ENCODE data around the gene RPGRIP1L.
"Not testable (repeated sequence)": the region's sequence is repeated elsewhere in the genome, so short reads cannot be mapped to it uniquely, and the experiment has no call there.

The RPGRIP1L gene

DNA sequence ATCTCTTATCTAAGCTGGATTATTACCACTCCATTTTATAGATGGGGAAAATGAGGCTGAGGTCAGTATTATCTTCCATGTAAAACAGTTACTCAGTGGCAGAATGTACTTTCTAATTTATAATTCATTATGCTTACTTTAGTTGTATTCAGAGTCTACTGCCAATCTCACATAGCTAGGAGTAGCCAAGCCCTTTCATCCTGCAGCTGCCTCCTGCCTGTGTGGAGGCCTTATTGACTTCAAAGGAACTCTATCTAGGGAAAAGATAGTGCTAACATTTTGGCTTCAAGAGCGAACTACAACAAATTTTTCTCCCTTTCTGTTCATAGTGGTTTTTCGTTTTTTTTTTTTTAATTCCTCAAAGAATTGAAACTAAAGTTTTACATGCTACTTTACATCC is 12.9 kb downstream of the RPGRIP1L start:
- peaks cover 10% of the 10 kb centered on the region for H3K36me3 Mint-ChIP-seq (ENCODE audit: low read depth)
- H3K9me3 Mint-ChIP-seq: no peaks in the 10 kb centered on the region
- H3K27me3 Mint-ChIP-seq: no peaks in the 10 kb centered on the region
- H3K4me3 Mint-ChIP-seq: no peak overlapping the region
- DNase-seq (no peak), ATAC-seq (no peak)
- H3K4me1 Mint-ChIP-seq: no peaks in the 10 kb centered on the region
- no peak overlapping the region for H3K27ac Mint-ChIP-seq

DNA sequence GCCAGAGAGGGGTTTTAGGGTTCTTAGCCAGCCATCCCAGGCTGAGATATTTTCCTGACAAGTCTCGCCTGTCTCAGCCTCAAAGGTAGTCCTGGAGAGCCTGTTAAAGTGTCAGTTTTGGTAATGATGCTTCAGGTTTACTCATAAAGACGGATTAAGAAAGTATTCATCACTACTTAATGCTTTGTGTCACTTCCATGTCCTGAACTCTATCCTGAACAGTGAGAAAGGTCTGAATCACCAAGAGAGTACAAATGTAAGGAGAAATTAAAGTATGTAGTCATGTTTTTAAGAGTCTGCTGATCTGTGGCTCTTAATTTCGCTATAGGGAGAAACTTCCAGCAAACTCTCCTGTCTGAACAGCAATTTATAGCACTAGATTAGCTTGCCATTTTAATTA is 14.0 kb downstream of the RPGRIP1L start:
- no peaks in the 10 kb centered on the region for H3K4me1 Mint-ChIP-seq
- H3K9me3 Mint-ChIP-seq: no peaks in the 10 kb centered on the region
- peaks cover 17% of the 10 kb centered on the region for H3K36me3 Mint-ChIP-seq (ENCODE audit: low read depth)
- no peak for DNase-seq
- H3K27me3 Mint-ChIP-seq: no peaks in the 10 kb centered on the region
- H3K4me3 Mint-ChIP-seq: no peak overlapping the region
- no peak for ATAC-seq
- H3K27ac Mint-ChIP-seq: no peak overlapping the region

DNA sequence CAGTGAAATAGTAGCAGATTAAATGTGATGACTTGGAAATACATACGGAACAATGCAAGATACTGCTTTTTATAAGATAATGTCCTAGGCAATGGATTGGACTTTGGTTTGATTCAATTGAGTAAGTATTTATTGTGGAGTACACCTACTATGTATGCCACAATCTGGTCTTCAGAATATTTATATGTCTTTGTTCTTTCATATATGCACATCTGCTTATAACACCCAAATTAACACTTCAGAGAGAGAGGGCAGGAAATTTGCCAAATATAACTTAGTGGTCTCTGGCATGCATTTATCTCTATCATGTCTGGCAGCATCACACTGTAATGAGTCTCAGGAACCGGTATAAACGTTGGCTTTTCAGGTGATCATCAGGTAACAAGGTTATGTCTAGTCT is 16.9 kb downstream of the RPGRIP1L start:
- no peak for ATAC-seq
- Mint-ChIP-seq H3K4me1 (no peaks in the 10 kb centered on the region), H3K27me3 (no peaks in the 10 kb centered on the region), H3K9me3 (no peaks in the 10 kb centered on the region), H3K4me3 (no peak overlapping the region), H3K36me3 (ENCODE audit: low read depth) (peaks cover 25% of the 10 kb centered on the region), H3K27ac (no peak overlapping the region)
- DNase-seq: no peak

DNA sequence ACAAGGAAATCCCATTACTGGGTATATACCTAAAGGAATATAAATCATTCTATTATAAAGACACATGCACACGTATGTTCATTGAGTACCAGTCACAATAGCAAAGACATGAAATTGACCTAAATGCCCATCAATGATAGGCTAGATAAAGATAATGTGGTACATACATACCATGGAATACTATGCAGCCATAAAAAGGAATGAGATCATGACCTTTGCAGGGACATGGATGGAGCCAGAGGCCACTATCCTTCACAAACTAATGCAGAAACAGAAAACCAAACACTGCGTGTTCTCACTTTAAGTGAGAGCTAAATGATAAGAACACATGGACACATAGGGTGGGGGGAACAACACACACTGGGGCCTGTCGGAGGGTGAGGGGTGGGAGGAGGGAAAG is 18.3 kb downstream of the RPGRIP1L start:
- not testable (repeated sequence) for H3K27ac Mint-ChIP-seq, H3K9me3 Mint-ChIP-seq

DNA sequence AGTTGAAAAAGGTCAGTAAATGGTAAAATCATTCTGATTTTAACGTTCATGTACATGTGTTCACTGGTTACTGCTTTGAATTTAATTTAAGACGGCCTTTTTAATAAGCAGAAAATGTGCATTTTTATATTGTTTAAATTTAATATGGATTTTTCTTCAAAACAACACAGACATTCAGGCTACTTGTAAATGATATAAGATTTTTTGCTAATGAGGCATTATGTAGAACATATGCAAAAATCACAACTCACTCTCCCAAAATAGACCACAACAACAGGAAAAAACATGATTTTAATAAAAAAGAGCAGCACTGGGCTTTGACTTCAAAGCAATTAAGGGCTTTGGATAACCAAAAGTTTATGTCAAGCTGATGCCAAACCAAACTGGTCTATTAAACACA is 22.3 kb downstream of the RPGRIP1L start:
- Mint-ChIP-seq H3K4me1 (no peaks in the 10 kb centered on the region), H3K36me3 (ENCODE audit: low read depth) (peaks cover 23% of the 10 kb centered on the region), H3K9me3 (no peaks in the 10 kb centered on the region), H3K27me3 (no peaks in the 10 kb centered on the region), H3K27ac (no peak overlapping the region), H3K4me3 (no peak overlapping the region)
- DNase-seq (no peak), ATAC-seq (no peak)

More for the DNA sequence above, 18.3 kb downstream of the RPGRIP1L start:
- not testable (repeated sequence) for H3K4me1 Mint-ChIP-seq, DNase-seq, H3K27me3 Mint-ChIP-seq, ATAC-seq, H3K4me3 Mint-ChIP-seq
- peaks cover 28% of the 10 kb centered on the region for H3K36me3 Mint-ChIP-seq (ENCODE audit: low read depth)

DNA sequence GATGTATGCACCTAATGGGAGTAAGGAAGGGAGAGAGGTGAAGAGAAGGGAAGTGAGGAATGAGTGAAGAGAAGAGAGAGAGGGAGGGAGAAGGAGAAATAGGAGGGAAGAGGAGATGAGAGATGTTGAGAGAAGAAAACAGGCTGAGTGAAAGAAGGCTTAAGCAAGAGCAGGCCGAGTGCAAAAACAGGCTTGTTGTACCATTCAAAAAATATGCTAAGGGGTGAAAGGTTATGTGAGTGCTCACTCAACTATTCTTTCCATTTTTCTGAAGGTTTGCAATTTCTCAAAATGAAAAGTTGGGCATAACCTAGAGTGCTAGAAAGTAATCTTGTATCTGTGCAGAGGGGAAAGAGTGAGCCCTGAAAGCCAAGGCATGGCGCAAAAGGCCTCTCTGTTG is 22.9 kb downstream of the RPGRIP1L start:
- Mint-ChIP-seq H3K4me1 (no peaks in the 10 kb centered on the region), H3K27ac (no peak overlapping the region), H3K9me3 (no peaks in the 10 kb centered on the region), H3K36me3 (ENCODE audit: low read depth) (peaks cover 23% of the 10 kb centered on the region), H3K4me3 (no peak overlapping the region), H3K27me3 (no peaks in the 10 kb centered on the region)
- ATAC-seq (no peak), DNase-seq (no peak)

DNA sequence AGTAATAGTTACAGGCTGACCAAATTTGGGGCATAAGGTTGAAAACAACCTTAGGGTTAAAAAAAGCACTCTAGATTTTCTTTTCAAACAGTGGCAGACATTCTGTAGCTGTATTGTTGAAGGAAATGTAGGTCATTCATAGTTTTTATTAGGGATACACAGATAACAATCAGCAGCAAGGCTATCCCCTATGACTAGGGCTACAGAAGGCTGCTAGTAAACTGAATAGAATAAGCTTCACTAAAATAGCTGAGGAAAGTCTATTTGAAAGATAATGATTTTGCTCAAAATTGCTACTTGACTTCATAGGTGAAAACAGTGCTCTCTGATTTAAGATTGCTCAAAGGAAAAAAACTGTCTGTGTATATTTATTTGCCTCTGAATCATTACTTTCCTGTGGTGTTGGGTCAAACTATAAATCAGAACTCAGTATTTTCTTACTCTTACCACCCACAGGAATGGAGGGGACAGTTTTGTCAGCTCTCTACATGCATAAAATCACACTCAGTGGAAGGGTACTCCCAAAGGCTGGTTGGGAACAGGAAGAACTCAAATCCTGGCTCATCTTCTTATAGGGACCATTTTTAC is 24.8 kb downstream of the RPGRIP1L start:
- no peaks in the 10 kb centered on the region for H3K9me3 Mint-ChIP-seq
- DNase-seq (no peak), ATAC-seq (no peak)
- H3K36me3 Mint-ChIP-seq (ENCODE audit: low read depth): peaks cover 13% of the 10 kb centered on the region
- no peak overlapping the region for H3K27ac Mint-ChIP-seq
- H3K27me3 Mint-ChIP-seq: no peaks in the 10 kb centered on the region
- H3K4me3 Mint-ChIP-seq: no peak overlapping the region
- H3K4me1 Mint-ChIP-seq: no peaks in the 10 kb centered on the region

DNA sequence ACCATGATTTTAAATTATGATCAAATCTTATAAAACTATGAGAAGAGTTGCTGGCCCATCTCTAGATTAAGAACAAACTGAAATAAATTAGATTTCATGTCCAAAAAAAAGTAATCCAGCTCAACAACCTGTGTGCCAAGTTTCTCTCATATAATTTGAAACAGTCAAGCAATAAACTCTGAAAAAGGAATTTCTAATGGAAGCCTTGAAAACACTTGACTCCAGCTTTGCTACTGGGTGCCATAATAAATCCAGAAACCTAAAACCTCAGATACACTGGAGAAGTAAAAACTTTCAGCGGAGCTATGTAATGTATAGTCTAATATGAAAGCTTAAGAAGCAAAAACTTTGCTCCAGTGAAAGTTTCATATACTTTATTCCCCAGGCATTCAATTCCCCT is 25.5 kb downstream of the RPGRIP1L start:
- ATAC-seq: no peak
- Mint-ChIP-seq H3K9me3 (no peaks in the 10 kb centered on the region), H3K36me3 (ENCODE audit: low read depth) (peaks cover 6% of the 10 kb centered on the region)

DNA sequence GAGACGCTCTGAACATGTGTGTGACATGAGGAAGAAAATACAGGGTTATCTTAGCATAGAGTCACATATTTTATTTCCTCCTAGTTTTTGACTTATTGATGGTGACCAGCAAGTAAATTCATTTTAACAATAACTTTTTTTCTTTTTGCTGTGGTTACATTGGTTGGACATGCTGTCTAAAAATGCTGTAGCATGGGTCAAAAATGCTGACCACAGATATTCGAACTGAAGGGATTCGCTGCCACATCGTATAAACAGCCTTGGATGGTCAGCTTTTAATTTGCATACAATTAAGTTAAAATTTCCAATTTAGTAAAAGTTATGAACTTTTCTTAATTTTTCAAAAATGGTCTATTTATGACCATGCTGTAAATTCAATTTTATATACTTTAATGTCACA is 30.5 kb downstream of the RPGRIP1L start:
- Mint-ChIP-seq H3K36me3 (ENCODE audit: low read depth) (peaks cover 2% of the 10 kb centered on the region), H3K27ac (no peak overlapping the region), H3K4me1 (no peaks in the 10 kb centered on the region), H3K27me3 (no peaks in the 10 kb centered on the region), H3K9me3 (no peaks in the 10 kb centered on the region), H3K4me3 (no peak overlapping the region)
- no peak for DNase-seq
- no peak for ATAC-seq

More for the DNA sequence above, 25.5 kb downstream of the RPGRIP1L start:
- Mint-ChIP-seq H3K4me1 (no peaks in the 10 kb centered on the region), H3K27ac (no peak overlapping the region), H3K27me3 (no peaks in the 10 kb centered on the region), H3K4me3 (no peak overlapping the region)
- no peak for DNase-seq

DNA sequence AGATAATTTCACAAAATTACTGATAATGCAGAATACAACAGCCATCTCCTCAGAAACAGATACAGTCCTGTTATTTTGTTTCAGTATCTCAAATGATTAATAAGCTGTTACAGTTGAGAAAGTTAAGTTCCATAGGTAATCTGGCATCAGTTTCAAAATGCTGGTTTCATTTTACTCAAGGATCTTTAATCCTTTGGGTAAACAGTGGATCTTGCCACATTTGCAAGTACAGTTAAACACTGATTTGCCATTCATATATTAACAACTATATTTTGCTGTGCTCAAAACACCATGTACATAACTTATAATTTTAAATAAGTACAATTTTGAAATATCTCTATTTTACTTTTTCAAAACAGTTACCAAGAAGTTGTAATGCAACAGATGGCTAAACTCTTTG is 31.2 kb downstream of the RPGRIP1L start:
- no peaks in the 10 kb centered on the region for H3K27me3 Mint-ChIP-seq
- H3K4me3 Mint-ChIP-seq: no peak overlapping the region
- DNase-seq: no peak
- no peak for ATAC-seq
- peaks cover 2% of the 10 kb centered on the region for H3K36me3 Mint-ChIP-seq (ENCODE audit: low read depth)
- H3K9me3 Mint-ChIP-seq: no peaks in the 10 kb centered on the region
- H3K27ac Mint-ChIP-seq: no peak overlapping the region
- H3K4me1 Mint-ChIP-seq: no peaks in the 10 kb centered on the region

DNA sequence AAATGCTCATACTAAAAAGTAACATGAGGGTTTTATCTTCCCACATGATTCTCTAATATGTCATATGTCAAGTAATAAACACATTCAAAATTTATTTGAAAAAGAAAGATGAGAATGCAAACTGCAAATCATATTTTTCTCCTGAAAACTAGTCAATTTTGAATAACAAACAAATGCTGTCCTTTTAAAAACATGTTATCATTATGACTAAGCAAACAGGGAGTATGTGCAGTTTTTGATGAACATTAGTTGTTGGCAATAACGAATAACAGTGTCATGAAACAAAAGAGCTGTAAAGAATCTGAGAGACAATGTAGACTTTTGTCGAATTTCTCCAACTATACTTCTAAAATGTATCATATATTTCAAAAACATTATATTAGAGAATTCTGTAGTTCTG is 34.8 kb downstream of the RPGRIP1L start:
- ATAC-seq: no peak
- DNase-seq: no peak
- no peak overlapping the region for H3K4me3 Mint-ChIP-seq
- H3K36me3 Mint-ChIP-seq (ENCODE audit: low read depth): peaks cover 5% of the 10 kb centered on the region
- peaks cover 1% of the 10 kb centered on the region for H3K4me1 Mint-ChIP-seq
- no peak overlapping the region for H3K27ac Mint-ChIP-seq
- H3K9me3 Mint-ChIP-seq: no peaks in the 10 kb centered on the region
- H3K27me3 Mint-ChIP-seq: no peaks in the 10 kb centered on the region

DNA sequence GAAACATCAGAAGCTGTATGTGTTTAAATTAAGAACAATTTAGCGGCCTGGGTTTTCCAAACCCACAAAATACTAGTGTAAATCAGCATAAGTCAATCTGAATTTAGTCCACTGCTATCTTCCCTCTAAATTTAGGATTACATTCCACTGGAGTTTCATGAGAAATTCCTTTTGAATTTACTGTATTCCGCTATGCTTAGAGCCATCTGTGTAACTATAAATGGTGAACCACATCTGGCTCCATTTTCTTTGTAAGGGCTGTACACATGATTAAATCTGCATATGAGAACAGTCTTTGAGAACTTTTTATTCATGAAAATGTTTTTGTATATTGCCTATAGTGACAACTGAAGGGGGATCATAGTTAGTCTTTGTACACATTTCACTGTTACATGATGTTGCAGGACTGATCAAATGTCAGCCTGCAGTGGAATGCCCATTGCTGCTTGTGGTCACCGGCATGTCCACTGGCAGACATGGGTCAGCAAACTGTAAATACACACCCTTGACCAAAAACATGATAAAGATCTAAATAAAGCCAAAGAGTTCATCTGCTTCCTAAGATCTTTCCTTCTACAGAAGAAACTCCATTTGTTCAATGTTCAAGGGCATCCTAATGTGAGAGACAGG is 36.8 kb downstream of the RPGRIP1L start:
- H3K27me3 Mint-ChIP-seq: no peaks in the 10 kb centered on the region
- DNase-seq (no peak), ATAC-seq (no peak)
- peaks cover 1% of the 10 kb centered on the region for H3K4me1 Mint-ChIP-seq
- H3K36me3 Mint-ChIP-seq (ENCODE audit: low read depth): peaks cover 5% of the 10 kb centered on the region
- no peak overlapping the region for H3K4me3 Mint-ChIP-seq
- H3K9me3 Mint-ChIP-seq: no peaks in the 10 kb centered on the region
- no peak overlapping the region for H3K27ac Mint-ChIP-seq

DNA sequence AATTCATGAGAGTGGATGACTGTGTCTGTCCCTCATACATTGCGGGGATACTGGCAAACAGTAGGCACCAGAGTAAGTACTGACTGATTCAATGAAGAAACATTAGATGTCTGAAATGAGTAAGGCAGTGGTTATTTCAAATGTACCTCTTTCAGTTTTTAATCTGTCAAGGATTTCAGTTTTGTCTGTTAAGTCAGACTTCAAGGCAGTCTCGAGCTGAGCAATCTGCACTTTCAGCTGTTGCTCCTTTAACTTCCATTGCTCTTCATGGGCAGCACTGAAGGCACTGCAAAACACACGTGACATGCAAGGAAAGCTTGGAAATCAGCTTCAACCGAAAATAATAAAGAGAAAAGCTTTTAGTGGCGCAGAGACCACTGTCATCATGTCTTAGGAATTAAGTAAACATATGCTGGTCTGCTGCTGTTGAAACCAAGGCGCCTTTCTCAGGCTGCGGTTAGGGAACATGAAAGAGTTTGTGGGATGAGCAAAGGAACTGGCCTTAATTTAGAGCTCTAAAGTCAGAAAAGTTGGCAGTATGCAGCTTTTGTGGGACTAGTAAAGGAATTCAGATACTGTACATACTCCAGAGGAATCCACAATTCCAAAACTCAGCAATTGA is 38.8 kb downstream of the RPGRIP1L start:
- peaks cover 1% of the 10 kb centered on the region for H3K4me1 Mint-ChIP-seq
- no peak overlapping the region for H3K4me3 Mint-ChIP-seq
- peak; percentile 82 for ATAC-seq
- no peaks in the 10 kb centered on the region for H3K27me3 Mint-ChIP-seq
- DNase-seq: no peak
- peaks cover 3% of the 10 kb centered on the region for H3K36me3 Mint-ChIP-seq (ENCODE audit: low read depth)
- peak overlapping the region; percentile 27 for H3K27ac Mint-ChIP-seq
- H3K9me3 Mint-ChIP-seq: no peaks in the 10 kb centered on the region

DNA sequence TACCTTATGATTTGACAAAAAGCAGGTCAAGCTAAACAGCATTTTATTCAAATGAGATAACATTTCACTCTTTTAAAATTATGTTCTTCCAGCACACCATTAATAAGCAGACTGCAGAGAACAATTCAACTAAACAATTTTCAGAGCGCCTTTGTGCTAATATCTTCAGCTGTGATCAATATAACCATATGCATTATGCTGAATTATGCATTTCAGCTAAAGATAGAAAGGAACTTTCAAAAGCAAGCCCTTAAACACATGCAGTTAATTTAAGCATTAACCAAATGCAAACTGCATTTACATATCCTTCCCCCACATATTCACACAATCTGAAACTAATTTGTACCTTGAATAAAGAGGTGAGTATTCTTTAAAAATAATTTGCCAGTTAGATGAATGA is 41.6 kb downstream of the RPGRIP1L start:
- ATAC-seq: no peak
- Mint-ChIP-seq H3K4me1 (peaks cover 1% of the 10 kb centered on the region), H3K27ac (no peak overlapping the region), H3K9me3 (no peaks in the 10 kb centered on the region), H3K4me3 (no peak overlapping the region), H3K27me3 (no peaks in the 10 kb centered on the region), H3K36me3 (ENCODE audit: low read depth) (peaks cover 5% of the 10 kb centered on the region)
- DNase-seq: no peak

DNA sequence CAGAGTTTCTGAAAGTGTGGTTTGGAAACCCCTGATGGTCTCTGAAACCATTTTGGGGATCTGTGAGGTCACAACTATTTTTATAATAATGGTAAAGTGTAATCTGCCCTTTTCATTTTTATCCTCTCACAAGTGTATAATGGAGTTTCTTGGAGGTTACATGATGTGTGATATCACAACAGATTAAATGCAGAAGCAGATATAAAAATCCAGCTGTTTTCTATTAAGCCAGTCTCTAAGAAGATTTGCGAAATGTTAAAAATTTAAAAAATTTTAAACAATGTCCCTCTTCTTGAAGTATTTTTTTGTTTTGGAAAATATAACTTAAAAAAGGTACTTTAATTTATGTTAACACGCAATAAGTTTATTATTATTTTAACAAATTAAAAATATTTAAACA is 48.7 kb downstream of the RPGRIP1L start:
- Mint-ChIP-seq H3K36me3 (ENCODE audit: low read depth) (peaks cover 23% of the 10 kb centered on the region), H3K9me3 (no peaks in the 10 kb centered on the region), H3K4me1 (no peaks in the 10 kb centered on the region), H3K4me3 (no peak overlapping the region), H3K27ac (no peak overlapping the region), H3K27me3 (no peaks in the 10 kb centered on the region)
- DNase-seq (no peak), ATAC-seq (no peak)
